Upper lobe of left lung (tissue), 4 donors: ENCODE data around the gene PLEKHG4.

Experiments
- EP300 ChIP-seq, 4 donors: sonication (generic); formaldehyde crosslinking; IDR thresholded peaks; one replicate each; pipeline ENCODE4 v1.5.1; 2017; ENCODE audit warnings: antibody characterized with exemption in 4 of 4, control low read depth in 2 of 4
- POLR2AphosphoS5 ChIP-seq, 2 donors: sonication (generic); formaldehyde crosslinking; IDR thresholded peaks; one replicate each; pipeline ENCODE4 v1.5.1; 2017; ENCODE audit warnings: antibody characterized with exemption in 2 of 2
- TF ChIP-seq, protein P1 (sequence below), 6 experiments: fragments of 450-650 bp in 4 of 6; fragments of 200-600 bp in 2 of 6; sonication (generic) in 2 of 6; IDR thresholded peaks; one replicate each; pipeline ENCODE4 v1.5.1; 2016 to 2019; ENCODE audit warnings: antibody characterized with exemption in 6 of 6

DNA sequence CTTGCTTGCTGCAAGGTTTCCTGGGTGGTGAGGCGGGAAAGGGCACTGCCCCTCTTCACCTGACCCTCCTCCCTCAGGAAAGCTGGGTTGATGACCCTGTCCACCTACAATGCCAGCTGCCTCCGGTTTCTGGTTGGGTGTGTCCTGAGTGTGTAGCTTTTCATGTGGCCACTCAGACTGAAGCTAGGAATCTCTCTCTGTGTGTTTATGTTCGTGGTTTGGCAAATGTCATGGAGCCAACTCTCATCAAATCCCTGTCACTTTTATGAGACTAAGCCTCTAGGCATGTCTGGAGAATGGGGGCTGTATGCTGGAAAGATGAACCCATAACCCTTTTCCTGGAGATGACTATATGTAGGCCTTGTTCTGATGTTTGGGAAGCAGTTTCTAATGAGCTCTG lies 17.1 kb downstream of the PLEKHG4 start:
- TF ChIP-seq, protein P1, sequence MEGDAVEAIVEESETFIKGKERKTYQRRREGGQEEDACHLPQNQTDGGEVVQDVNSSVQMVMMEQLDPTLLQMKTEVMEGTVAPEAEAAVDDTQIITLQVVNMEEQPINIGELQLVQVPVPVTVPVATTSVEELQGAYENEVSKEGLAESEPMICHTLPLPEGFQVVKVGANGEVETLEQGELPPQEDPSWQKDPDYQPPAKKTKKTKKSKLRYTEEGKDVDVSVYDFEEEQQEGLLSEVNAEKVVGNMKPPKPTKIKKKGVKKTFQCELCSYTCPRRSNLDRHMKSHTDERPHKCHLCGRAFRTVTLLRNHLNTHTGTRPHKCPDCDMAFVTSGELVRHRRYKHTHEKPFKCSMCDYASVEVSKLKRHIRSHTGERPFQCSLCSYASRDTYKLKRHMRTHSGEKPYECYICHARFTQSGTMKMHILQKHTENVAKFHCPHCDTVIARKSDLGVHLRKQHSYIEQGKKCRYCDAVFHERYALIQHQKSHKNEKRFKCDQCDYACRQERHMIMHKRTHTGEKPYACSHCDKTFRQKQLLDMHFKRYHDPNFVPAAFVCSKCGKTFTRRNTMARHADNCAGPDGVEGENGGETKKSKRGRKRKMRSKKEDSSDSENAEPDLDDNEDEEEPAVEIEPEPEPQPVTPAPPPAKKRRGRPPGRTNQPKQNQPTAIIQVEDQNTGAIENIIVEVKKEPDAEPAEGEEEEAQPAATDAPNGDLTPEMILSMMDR (IDR thresholded peaks at IDR 0.05), result no peak
- TF ChIP-seq EP300 (IDR thresholded peaks at IDR 0.05) (no peak), POLR2AphosphoS5 (IDR thresholded peaks at IDR 0.05) (no peak)
